Measurements from ENCODE around the gene ELP5. TPM values are rescaled to one million over a fixed set of nuclear protein-coding genes. Genes with fewer than 3 reads are reported as not detected.

Gene ELP5
- total RNA-seq, 1 experiment from 2014 or later: 20.3 TPM

DNA sequence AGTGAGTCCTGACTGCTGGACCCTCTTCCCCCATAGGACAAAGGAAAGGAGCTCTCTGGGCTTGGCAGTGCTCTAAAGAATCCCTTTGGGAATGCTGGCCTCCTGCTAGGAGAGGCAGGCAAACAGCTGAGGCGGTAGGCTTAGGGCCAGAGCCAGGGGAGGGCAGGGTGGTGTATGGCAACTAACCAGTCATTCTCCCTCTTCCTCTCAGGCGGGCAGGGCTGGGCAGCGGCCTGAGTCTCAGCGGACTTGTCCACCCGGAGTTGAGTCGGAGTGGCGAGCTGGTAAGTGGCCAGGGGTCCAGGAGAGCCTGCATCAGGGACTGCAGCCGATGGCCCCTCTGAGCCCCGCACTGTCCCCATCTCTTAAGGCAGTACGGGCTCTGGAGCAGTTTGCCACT is 27.9 kb upstream of the ELP5 start:
- Mint-ChIP-seq H3K27ac (ENCODE audit: unreplicated experiment) (no peak overlapping the region), H3K4me1 (ENCODE audit: low read depth, unreplicated experiment) (no peaks in the 10 kb centered on the region), H3K9me3 (ENCODE audit: low read depth, unreplicated experiment) (no peaks in the 10 kb centered on the region), H3K4me3 (ENCODE audit: low read depth, unreplicated experiment) (no peak overlapping the region), H3K36me3 (ENCODE audit: insufficient read depth, unreplicated experiment) (peaks cover 71% of the 10 kb centered on the region), H3K27me3 (ENCODE audit: unreplicated experiment) (no peaks in the 10 kb centered on the region)
- TF ChIP-seq, protein P1, sequence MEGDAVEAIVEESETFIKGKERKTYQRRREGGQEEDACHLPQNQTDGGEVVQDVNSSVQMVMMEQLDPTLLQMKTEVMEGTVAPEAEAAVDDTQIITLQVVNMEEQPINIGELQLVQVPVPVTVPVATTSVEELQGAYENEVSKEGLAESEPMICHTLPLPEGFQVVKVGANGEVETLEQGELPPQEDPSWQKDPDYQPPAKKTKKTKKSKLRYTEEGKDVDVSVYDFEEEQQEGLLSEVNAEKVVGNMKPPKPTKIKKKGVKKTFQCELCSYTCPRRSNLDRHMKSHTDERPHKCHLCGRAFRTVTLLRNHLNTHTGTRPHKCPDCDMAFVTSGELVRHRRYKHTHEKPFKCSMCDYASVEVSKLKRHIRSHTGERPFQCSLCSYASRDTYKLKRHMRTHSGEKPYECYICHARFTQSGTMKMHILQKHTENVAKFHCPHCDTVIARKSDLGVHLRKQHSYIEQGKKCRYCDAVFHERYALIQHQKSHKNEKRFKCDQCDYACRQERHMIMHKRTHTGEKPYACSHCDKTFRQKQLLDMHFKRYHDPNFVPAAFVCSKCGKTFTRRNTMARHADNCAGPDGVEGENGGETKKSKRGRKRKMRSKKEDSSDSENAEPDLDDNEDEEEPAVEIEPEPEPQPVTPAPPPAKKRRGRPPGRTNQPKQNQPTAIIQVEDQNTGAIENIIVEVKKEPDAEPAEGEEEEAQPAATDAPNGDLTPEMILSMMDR (IDR thresholded peaks at IDR 0.05; ENCODE audit: unreplicated experiment): no peak
- intact Hi-C loops (cut with micrococcal nuclease; ENCODE audit: unreplicated experiment): no loop called here
- DNase-seq: no peak
- CTCF ChIA-PET: no interaction called here
- no TSS peak for BruUV-seq (replicated peaks)

DNA sequence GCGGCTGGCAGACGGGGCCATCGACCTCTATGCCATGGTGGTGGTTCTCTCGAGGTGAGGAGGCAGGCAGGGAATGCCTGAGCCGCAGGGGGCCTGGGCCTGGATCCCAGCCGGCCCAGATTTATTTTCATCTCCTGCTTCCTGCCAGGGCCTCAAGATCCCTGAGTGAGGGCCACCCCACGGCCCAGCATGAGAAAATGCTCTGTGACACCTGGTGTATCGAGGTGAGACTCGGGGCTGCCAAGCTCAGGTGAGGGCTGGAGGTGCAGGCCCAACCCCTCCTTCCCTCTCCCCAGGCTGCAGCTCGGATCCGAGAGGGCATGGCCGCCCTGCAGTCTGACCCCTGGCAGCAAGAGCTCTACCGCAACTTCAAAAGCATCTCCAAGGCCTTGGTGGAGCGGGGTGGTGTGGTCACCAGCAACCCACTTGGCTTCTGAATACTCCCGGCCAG is 27.3 kb upstream of the ELP5 start:
- BruUV-seq (replicated peaks): no TSS peak
- Mint-ChIP-seq H3K27ac (ENCODE audit: unreplicated experiment) (no peak overlapping the region), H3K4me3 (ENCODE audit: low read depth, unreplicated experiment) (no peak overlapping the region), H3K9me3 (ENCODE audit: low read depth, unreplicated experiment) (no peaks in the 10 kb centered on the region), H3K4me1 (ENCODE audit: low read depth, unreplicated experiment) (no peaks in the 10 kb centered on the region), H3K36me3 (ENCODE audit: insufficient read depth, unreplicated experiment) (peaks cover 67% of the 10 kb centered on the region), H3K27me3 (ENCODE audit: unreplicated experiment) (no peaks in the 10 kb centered on the region)
- TF ChIP-seq, protein P1 (IDR thresholded peaks at IDR 0.05; ENCODE audit: unreplicated experiment): no peak
- intact Hi-C loops (cut with micrococcal nuclease; ENCODE audit: unreplicated experiment): no loop called here
- CTCF ChIA-PET: no interaction called here
- no peak for DNase-seq

DNA sequence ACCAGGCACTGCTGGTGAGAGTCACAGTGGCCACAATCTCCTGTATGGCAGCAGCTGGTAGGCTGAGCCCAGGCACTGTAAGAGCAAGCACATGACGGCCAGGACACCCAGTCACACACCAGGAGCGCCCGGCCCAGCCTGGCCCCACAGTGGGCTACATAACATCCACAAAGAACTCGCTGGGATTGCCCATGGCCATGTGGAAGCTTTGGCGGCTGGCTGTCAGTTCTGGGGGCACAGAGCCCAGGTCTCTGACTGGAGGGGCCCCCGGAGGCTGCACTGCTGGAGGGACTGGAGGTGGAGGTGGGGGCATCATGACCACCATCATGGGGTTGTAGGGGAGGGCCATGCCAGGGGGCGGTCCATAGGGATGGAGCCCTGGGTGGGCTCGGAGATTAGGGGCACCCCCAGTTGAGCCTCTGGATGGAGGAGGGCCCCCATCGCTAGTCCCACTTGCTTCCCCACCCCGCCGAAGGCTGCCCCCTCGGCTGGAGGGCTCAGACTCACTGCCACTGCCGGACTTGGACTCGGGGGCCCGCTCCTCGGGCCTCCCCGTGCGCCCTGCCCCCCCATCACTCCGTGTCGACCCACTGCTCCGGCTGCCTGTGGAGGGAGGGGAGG is 26.2 kb upstream of the ELP5 start:
- Mint-ChIP-seq H3K9me3 (ENCODE audit: low read depth, unreplicated experiment) (no peaks in the 10 kb centered on the region), H3K27me3 (ENCODE audit: unreplicated experiment) (no peaks in the 10 kb centered on the region), H3K36me3 (ENCODE audit: insufficient read depth, unreplicated experiment) (peaks cover 56% of the 10 kb centered on the region), H3K4me1 (ENCODE audit: low read depth, unreplicated experiment) (peaks cover 4% of the 10 kb centered on the region), H3K4me3 (ENCODE audit: low read depth, unreplicated experiment) (no peak overlapping the region), H3K27ac (ENCODE audit: unreplicated experiment) (no peak overlapping the region)
- CTCF ChIA-PET: no interaction called here
- no peak for DNase-seq
- BruUV-seq (replicated peaks): no TSS peak
- TF ChIP-seq, protein P1 (IDR thresholded peaks at IDR 0.05; ENCODE audit: unreplicated experiment): no peak
- intact Hi-C loops (cut with micrococcal nuclease; ENCODE audit: unreplicated experiment): no loop called here

DNA sequence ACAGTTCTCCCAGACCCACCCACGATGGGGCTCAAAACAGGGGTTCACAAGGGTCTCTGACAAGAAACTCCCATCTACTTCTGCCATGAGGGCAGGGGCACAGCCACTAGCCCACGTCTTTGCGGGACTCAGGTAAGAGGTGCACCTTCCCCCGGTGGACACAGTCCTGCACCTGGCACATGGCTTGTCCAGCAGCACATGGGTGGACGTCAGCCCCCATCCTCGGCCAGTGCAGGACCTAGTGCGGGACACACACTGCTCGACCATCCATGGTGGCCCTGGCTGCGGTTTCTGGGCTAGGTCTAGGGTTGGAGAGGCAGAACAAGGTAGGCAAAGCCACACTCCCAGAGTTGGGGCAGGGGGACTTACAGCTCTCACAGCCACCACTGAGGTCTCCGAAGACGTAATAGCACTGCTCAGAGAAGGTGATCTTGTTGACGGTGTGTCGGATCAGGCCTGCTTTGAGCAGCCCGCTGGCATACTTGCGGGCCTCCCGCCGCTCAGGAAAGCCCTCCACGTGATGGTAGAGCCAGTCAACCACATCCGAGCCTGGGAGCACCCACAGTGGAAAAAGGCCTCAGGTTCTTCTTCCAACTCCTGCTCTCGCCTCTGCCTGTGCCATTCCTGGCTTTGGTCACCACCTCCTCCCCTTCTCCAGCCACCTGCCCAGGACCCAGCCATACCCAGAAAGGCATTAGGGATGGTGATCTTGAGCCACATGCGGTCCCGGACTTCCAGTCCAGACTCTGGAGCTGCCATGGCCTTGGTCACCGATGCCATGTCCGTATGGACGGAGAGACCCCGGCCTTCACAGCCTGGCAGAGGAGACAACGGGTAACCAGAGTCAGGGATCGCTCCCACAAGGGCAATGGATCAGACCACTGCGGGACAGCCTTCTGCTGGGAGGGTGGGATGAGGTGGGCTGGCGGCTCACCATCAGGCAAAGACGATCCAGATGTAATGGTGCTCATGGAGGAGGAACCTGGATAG is 25.0 kb upstream of the ELP5 start:
- peaks cover 49% of the 10 kb centered on the region for H3K36me3 Mint-ChIP-seq (ENCODE audit: insufficient read depth, unreplicated experiment)
- intact Hi-C loops (cut with micrococcal nuclease; ENCODE audit: unreplicated experiment): no loop called here
- no peaks in the 10 kb centered on the region for H3K9me3 Mint-ChIP-seq (ENCODE audit: low read depth, unreplicated experiment)
- no peak overlapping the region for H3K27ac Mint-ChIP-seq (ENCODE audit: unreplicated experiment)
- peaks cover 11% of the 10 kb centered on the region for H3K4me1 Mint-ChIP-seq (ENCODE audit: low read depth, unreplicated experiment)
- no peak for DNase-seq
- H3K27me3 Mint-ChIP-seq (ENCODE audit: unreplicated experiment): no peaks in the 10 kb centered on the region
- CTCF ChIA-PET: no interaction called here
- no TSS peak for BruUV-seq (replicated peaks)
- H3K4me3 Mint-ChIP-seq (ENCODE audit: low read depth, unreplicated experiment): no peak overlapping the region
- TF ChIP-seq, protein P1 (IDR thresholded peaks at IDR 0.05; ENCODE audit: unreplicated experiment): no peak

All from Calu3 (cell line).